Upper lobe of right lung (tissue), 1 donor: Measurements from ENCODE around the gene CDKAL1. TPM values are rescaled to one million over a fixed set of nuclear protein-coding genes. Genes with fewer than 3 reads are reported as not detected.

Experiments
- ATAC-seq: fragments of 200-7000 bp; cut with Tn5 transposase; one replicate; pipeline ENCODE4 v1.9.1; 2020; ENCODE audit warnings: mild to moderate bottlenecking, moderate library complexity
- DNase-seq: peaks from one replicate; pipeline ENCODE4 v3.0.0-alpha.2; 2020
- H3K27ac ChIP-seq: fragments of 200-600 bp; one replicate; pipeline ENCODE4 v1.8.0; 2022
- H3K27me3 ChIP-seq: fragments of 200-600 bp; one replicate; pipeline ENCODE4 v1.8.0; 2022; ENCODE audit warnings: mild to moderate bottlenecking
- H3K36me3 ChIP-seq: fragments of 200-600 bp; one replicate; pipeline ENCODE4 v1.8.0; 2022
- H3K4me1 ChIP-seq: fragments of 200-600 bp; one replicate; pipeline ENCODE4 v1.8.0; 2022
- H3K4me3 ChIP-seq: fragments of 200-600 bp; one replicate; pipeline ENCODE4 v1.8.0; 2022; ENCODE audit warnings: mild to moderate bottlenecking
- H3K9me3 ChIP-seq: fragments of 200-600 bp; one replicate; pipeline ENCODE4 v1.8.0; 2022
- CTCF ChIP-seq: fragments of 200-600 bp; IDR thresholded peaks from one replicate; pipeline ENCODE4 v1.8.0; 2022; ENCODE audit warnings: antibody characterized with exemption
- intact Hi-C: fragments of 100-400 bp; cut with DNase I; formaldehyde crosslinking; loops from one replicate; pipeline ENCODE4 v1.11.0; 2022
- total RNA-seq: library from RNA; stranded (reverse); fragmentation: NEBNext Ultra II Directional; extraction: Animal tissue kit (Norgen Biotek cat#: 25700); gene quantifications from one replicate; pipeline ENCODE4 v1.2.1, GENCODE V29; 2021
- donor health status: DM: no; HTN: yes; CAD: no; lungs with severe emphysema.

The CDKAL1 gene
- total RNA-seq, 1 donor from 2014 or later, result 16.0 TPM

GRCh38 chr6:21061892-21062291, 527.6 kb downstream of the CDKAL1 start:
- H3K36me3 ChIP-seq, result no peaks in the 10 kb centered on the region
- peaks cover 5% of the 10 kb centered on the region for H3K9me3 ChIP-seq
- H3K27ac ChIP-seq, result no peak overlapping the region
- H3K4me1 ChIP-seq, result no peaks in the 10 kb centered on the region
- H3K4me3 ChIP-seq, result no peak overlapping the region
- intact Hi-C loops, result no loop called here
- TF ChIP-seq CTCF, result no peak
- DNase-seq, result no peak
- no peaks in the 10 kb centered on the region for H3K27me3 ChIP-seq
- ATAC-seq, result no peak

DNA sequence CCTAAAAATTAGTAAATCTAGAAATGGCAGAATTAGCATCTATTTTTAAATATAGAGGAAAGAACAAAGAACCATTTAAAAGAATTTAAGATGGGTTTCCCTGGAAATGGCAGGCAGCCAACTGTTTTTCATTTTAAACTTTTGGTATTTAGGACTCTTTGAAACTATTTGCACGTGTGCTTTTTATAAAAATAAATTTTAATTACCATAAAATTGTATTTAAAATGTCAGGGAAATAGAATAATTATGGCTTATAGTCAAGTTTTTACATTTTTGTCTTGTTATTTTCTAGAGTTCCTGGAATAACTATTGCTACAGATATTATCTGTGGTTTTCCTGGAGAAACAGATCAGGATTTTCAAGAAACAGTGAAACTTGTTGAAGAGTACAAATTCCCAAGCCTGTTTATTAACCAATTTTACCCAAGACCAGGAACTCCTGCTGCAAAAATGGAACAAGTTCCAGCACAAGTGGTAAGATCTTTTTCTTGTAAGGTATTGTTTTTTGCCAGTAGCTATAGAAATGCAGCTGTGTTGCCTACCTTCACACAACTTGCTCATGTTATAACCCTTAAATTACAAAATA, 530.6 kb downstream of the CDKAL1 start:
- no peak for DNase-seq
- intact Hi-C loops, result no loop called here
- no peak for TF ChIP-seq CTCF
- H3K36me3 ChIP-seq, result no peaks in the 10 kb centered on the region
- no peaks in the 10 kb centered on the region for H3K27me3 ChIP-seq
- H3K4me3 ChIP-seq, result no peak overlapping the region
- ATAC-seq, result no peak
- no peaks in the 10 kb centered on the region for H3K4me1 ChIP-seq
- no peaks in the 10 kb centered on the region for H3K9me3 ChIP-seq
- no peak overlapping the region for H3K27ac ChIP-seq

DNA sequence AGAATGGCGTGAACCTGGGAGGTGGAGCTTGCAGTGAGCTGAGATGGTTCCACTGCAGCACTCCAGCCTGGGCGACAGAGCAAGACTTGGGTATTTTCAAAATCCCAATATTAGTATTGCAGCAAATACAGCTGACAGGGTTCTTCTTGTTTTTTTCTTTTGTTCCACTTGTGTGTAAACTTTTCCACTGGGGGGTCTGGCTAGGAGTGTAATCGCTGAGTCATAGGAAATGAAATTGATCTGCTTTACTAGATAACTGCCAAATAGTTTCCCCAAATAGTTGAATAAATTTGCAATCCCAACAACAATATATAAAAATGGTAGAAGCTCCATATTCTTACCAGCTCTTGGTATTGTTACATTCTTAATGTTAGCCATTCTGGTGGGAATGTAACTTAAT, 533.3 kb downstream of the CDKAL1 start:
- ATAC-seq, result no peak
- intact Hi-C loops, result no loop called here
- no peaks in the 10 kb centered on the region for H3K27me3 ChIP-seq
- no peaks in the 10 kb centered on the region for H3K36me3 ChIP-seq
- no peak for TF ChIP-seq CTCF
- H3K9me3 ChIP-seq, result no peaks in the 10 kb centered on the region
- H3K27ac ChIP-seq, result no peak overlapping the region
- no peaks in the 10 kb centered on the region for H3K4me1 ChIP-seq
- DNase-seq, result no peak
- no peak overlapping the region for H3K4me3 ChIP-seq

DNA sequence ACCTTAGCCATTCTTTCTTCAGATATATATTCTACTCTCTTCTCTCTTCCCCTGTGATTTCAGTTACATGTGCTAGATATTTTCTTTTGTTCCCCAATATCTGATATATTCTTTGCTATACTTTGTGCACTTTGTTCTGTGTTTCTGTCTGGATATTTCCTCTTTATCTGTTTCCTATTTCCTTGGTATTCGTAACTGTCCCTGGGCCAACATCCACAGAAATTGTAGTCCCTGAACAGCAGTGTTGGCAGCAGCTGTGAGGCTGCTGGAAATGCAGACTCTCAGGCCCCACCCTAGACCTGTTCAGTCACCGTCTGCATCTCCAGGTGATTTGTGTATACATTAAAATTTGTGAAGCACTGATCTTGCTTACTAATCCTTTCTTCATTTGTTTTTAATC, 536.4 kb downstream of the CDKAL1 start:
- intact Hi-C loops, result no loop called here
- no peak for ATAC-seq
- no peak for TF ChIP-seq CTCF
- Histone ChIP-seq H3K27me3 (no peaks in the 10 kb centered on the region), H3K4me3 (no peak overlapping the region), H3K27ac (no peak overlapping the region), H3K36me3 (no peaks in the 10 kb centered on the region), H3K9me3 (no peaks in the 10 kb centered on the region), H3K4me1 (no peaks in the 10 kb centered on the region)
- no peak for DNase-seq

DNA sequence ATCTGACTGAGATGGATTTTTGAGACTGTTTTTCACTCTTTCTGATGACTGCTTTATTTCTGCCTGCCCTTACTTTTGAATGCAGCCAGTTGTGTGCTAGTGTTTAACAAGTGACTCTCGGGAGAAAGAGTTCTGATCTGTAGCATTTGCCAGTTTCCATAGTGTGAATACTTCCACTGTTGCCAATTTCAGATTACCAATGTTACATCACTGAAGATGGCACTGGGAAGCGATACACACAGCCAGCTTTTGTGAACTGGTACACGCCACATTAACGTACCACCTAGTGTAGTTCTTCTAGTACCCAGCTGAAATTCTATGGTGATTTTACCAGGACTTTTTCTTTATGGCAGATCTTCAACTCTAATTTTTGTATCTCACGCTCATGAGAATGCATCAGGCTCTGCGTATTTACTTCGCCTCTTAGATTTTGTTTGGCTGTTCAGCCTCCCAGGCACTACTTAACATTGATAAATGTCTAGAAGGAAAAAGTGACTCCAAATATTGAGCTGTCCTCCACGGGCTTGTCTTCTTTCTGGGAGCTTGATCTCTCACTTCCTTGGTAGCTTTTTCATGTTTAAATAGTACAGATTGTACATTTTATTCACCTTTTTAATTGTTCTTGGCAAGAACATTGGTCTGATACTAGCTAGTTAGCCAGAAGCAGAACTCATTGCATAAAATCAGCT, 537.7 kb downstream of the CDKAL1 start:
- DNase-seq, result no peak
- H3K9me3 ChIP-seq, result no peaks in the 10 kb centered on the region
- intact Hi-C loops, result no loop called here
- no peak overlapping the region for H3K4me3 ChIP-seq
- no peaks in the 10 kb centered on the region for H3K27me3 ChIP-seq
- no peaks in the 10 kb centered on the region for H3K36me3 ChIP-seq
- H3K27ac ChIP-seq, result no peak overlapping the region
- TF ChIP-seq CTCF, result no peak
- no peaks in the 10 kb centered on the region for H3K4me1 ChIP-seq
- no peak for ATAC-seq
